ENCODE data around the gene PAWR. TPM values are rescaled to one million over a fixed set of nuclear protein-coding genes. Genes with fewer than 3 reads are reported as not detected.
A peak's percentile ranks its signal among the peaks of the same experiment; 100 is the strongest.
"Not testable (repeated sequence)": the region's sequence is repeated elsewhere in the genome, so short reads cannot be mapped to it uniquely, and the experiment has no call there.

PAWR gene
- total RNA-seq, 2 donors from 2014 or later, result 46.4 to 58.7 TPM

DNA sequence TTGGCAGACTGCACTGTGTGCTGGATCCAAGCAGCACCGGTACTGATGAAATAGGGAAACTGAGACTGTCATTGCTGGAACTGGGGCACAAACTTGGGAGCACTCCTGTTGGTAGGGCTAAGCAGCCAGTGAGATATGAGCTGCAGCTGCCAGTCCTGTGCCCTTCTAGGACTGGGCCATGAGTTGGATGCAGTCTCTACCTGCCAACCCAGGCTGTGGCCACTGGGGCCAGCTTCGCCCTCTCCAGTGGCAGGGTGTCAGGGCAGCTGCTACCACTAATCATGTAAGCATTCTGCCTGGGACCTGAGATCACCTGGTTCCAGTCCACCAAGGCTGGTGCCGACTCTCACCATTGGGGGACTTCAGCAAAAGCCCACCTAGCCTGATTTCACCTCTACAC lies 121.1 kb downstream of the PAWR start:
- H3K9me3 ChIP-seq, result no peaks in the 10 kb centered on the region
- H3K4me1 ChIP-seq (replicated peaks), result no peaks in the 10 kb centered on the region
- no peak overlapping the region for H3K4me3 ChIP-seq
- no peaks in the 10 kb centered on the region for H3K27me3 ChIP-seq (replicated peaks; ENCODE audit: insufficient read depth)
- no peak for DNase-seq (ENCODE audit: low spot score)
- no peak for TF ChIP-seq POLR2A (IDR thresholded peaks at IDR 0.05)
- TF ChIP-seq, protein P1, sequence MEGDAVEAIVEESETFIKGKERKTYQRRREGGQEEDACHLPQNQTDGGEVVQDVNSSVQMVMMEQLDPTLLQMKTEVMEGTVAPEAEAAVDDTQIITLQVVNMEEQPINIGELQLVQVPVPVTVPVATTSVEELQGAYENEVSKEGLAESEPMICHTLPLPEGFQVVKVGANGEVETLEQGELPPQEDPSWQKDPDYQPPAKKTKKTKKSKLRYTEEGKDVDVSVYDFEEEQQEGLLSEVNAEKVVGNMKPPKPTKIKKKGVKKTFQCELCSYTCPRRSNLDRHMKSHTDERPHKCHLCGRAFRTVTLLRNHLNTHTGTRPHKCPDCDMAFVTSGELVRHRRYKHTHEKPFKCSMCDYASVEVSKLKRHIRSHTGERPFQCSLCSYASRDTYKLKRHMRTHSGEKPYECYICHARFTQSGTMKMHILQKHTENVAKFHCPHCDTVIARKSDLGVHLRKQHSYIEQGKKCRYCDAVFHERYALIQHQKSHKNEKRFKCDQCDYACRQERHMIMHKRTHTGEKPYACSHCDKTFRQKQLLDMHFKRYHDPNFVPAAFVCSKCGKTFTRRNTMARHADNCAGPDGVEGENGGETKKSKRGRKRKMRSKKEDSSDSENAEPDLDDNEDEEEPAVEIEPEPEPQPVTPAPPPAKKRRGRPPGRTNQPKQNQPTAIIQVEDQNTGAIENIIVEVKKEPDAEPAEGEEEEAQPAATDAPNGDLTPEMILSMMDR (IDR thresholded peaks at IDR 0.05), result no peak
- TF ChIP-seq POLR2AphosphoS5 (IDR thresholded peaks at IDR 0.05), result no peak
- H3K36me3 ChIP-seq, result no peaks in the 10 kb centered on the region
- intact Hi-C loops (cut with DNase I), result no loop called here
- H3K27ac ChIP-seq, result no peak overlapping the region
- WGBS, result 100% methylated on average over 3 of the region's 3 CpGs

DNA sequence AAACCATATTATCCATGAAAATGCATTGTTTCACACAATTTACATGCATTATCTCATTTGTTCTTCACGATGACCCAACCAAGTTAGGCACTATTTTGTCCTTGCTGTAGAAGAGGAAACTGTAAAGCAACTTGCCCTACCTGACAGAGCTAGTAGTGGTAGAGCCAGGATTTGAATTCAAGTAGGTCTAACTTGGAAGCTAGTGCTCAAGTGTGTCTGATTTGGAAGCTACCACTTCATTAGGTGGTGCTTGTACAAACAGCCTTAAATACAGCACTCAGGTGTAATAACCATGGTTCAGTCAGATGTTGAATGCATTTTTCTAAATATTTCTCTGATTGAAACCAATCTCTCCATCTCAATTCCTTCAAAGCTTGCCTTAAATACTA lies 123.6 kb downstream of the PAWR start:
- 50% methylated on average over 1 of the region's 1 CpG for WGBS
- intact Hi-C loops (cut with DNase I), result no loop called here
- no peak overlapping the region for H3K4me3 ChIP-seq
- H3K36me3 ChIP-seq, result no peaks in the 10 kb centered on the region
- no peaks in the 10 kb centered on the region for H3K9me3 ChIP-seq
- no peaks in the 10 kb centered on the region for H3K4me1 ChIP-seq (replicated peaks)
- TF ChIP-seq, protein P1 (IDR thresholded peaks at IDR 0.05), result no peak
- TF ChIP-seq POLR2A (IDR thresholded peaks at IDR 0.05) (no peak), POLR2AphosphoS5 (IDR thresholded peaks at IDR 0.05) (no peak)
- H3K27ac ChIP-seq, result peak overlapping the region; percentile 52 to 58
- H3K27me3 ChIP-seq (replicated peaks; ENCODE audit: insufficient read depth), result no peaks in the 10 kb centered on the region
- DNase-seq (ENCODE audit: low spot score), result no peak

- intact Hi-C loops (cut with DNase I), result no loop called here
These were observed 124.2 kb downstream of the PAWR start for GRCh38 chr12:79566452-79567174.

DNA sequence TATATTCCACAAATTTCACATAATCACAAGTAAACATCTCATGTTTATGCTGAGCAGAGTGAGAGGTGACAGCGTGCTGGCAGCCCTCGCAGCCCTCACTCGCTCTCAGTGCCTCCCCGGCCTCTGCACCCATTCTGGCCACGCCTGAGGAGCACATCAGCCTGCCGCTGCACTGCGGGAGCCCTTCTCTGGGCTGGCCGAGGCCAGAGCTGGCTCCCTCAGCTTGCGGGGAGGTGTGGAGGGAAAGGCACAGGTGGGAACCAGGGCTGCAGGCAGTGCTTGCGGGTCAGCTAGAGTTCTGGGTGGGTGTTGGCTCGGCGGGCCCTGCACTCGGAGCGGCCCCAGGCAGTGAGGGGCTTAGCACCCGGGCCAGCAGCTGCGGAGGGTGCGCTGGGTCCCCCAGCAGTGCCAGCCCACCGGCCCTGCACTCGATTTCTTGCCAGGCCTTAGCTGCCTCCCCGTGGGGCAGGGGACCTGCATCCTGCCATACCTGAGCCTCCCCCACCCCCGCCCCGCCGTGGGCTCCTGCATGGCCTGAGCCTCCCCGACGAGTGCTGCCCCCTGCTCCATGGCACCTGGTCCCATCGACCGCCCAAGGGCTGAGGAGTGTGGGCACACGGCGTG lies 125.9 kb downstream of the PAWR start:
- H3K27me3 ChIP-seq (replicated peaks; ENCODE audit: insufficient read depth); H3K9me3 ChIP-seq; H3K27ac ChIP-seq; H3K4me1 ChIP-seq (replicated peaks); H3K4me3 ChIP-seq; DNase-seq (ENCODE audit: low spot score); intact Hi-C loops (cut with DNase I); H3K36me3 ChIP-seq: not testable (repeated sequence)
- WGBS, result 96% methylated on average over 27 of the region's 29 CpGs

More at GRCh38 chr12:79566452-79567174, 124.2 kb downstream of the PAWR start:
- TF ChIP-seq POLR2A (IDR thresholded peaks at IDR 0.05), result no peak
- TF ChIP-seq, protein P1 (IDR thresholded peaks at IDR 0.05), result no peak
- TF ChIP-seq POLR2AphosphoS5 (IDR thresholded peaks at IDR 0.05), result peak; percentile 73
- H3K4me1 ChIP-seq (replicated peaks), result no peaks in the 10 kb centered on the region
- WGBS, result 40% methylated on average over 4 of the region's 4 CpGs
- H3K4me3 ChIP-seq, result no peak overlapping the region
- H3K9me3 ChIP-seq, result no peaks in the 10 kb centered on the region
- DNase-seq (ENCODE audit: low spot score), result peak; percentile 43
- no peaks in the 10 kb centered on the region for H3K27me3 ChIP-seq (replicated peaks; ENCODE audit: insufficient read depth)
- no peaks in the 10 kb centered on the region for H3K36me3 ChIP-seq
- peak overlapping the region; percentile 52 to 58 for H3K27ac ChIP-seq

DNA sequence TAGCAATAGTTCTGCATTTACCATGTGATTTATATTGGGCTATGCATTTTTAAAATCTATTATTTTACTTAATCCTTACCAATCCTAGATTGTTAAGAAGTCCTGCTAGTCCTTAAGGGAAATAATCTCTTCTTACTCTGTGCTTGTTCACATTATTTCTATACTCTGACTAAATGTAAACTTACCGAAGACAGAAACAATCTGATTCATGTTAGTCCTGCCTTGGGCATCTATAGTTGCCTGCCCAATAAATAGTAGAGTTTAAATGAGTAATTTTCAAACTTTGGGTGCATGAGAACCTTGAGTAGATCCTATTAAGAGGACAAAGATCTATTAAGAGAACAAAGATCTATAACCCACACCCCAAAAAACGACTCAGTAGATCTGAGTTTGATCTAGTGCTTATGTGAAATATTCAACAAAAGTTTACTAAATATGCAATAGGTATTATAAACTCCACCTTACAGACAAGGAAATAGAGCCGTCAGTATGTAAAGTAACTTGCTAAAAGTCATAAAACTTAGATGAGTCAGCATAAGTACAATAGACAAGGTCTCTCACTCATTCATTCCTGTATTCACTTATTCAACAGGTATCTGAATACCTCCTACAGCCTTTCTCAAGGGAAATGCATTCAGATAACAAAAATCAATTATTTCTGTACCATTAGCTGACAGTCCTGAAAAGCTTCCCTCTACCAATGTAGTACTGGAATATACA lies 127.6 kb downstream of the PAWR start:
- no peak overlapping the region for H3K27ac ChIP-seq
- H3K27me3 ChIP-seq (replicated peaks; ENCODE audit: insufficient read depth), result no peaks in the 10 kb centered on the region
- TF ChIP-seq, protein P1 (IDR thresholded peaks at IDR 0.05), result no peak
- TF ChIP-seq POLR2AphosphoS5 (IDR thresholded peaks at IDR 0.05) (no peak), POLR2A (IDR thresholded peaks at IDR 0.05) (no peak)
- no peaks in the 10 kb centered on the region for H3K36me3 ChIP-seq
- no peaks in the 10 kb centered on the region for H3K4me1 ChIP-seq (replicated peaks)
- WGBS, result 77% methylated on average over 3 of the region's 3 CpGs
- no peaks in the 10 kb centered on the region for H3K9me3 ChIP-seq
- intact Hi-C loops (cut with DNase I), result no loop called here
- no peak for DNase-seq (ENCODE audit: low spot score)
- H3K4me3 ChIP-seq, result no peak overlapping the region
